ENCODE data around the gene TMEM170A.

GRCh38 chr16:75443298-75443697 lies 21.2 kb downstream of the TMEM170A start:
- TF ChIP-seq CTCF (IDR thresholded peaks at IDR 0.05; ENCODE audit: borderline replicate concordance, extremely low read depth, low read length, poor library complexity, severe bottlenecking) (no peak), EZH2 (IDR thresholded peaks at IDR 0.05; ENCODE audit: borderline replicate concordance, low read depth, low read length, severe bottlenecking) (no peak)
